Measurements from ENCODE around the gene RPL28. TPM values are rescaled to one million over a fixed set of nuclear protein-coding genes. Genes with fewer than 3 reads are reported as not detected.

The RPL28 gene
- total RNA-seq, 2 experiments from 2014 or later = 2,751 to 4,078 TPM

DNA sequence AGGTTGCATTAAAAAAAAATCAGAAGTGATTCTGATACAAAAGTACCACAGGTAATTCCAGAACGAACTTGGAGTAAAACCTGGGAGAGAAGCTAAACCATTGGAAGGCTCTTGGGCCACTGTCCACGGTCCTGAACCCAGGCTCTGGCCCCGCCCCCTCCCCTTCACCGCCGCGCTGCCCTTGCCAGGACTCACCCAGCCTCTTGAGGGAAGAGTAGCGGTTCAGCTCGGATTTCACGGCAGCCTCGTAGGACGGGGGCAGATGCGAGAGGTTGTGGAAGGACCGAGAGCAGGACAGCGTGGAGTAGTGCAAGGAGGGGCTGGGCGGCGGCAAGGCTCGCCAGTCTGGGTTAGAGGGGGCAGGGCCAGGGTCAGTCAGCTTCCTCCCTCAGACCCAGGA lies 51.7 kb downstream of the RPL28 start:
- ChIA-PET CTCF (interaction anchor here (0.7 kb wide), 2 partner anchors 116 to 194 kb away, joined by 3 read pairs; no protein-coding TSS in a partner anchor), POLR2A (no interaction called here)
- intact Hi-C loops (cut with DNase I, micrococcal nuclease) = loop anchor here in 1 of 2 experiments (1.0 kb wide), 1 partner anchor 257 kb away; the partner anchor contains the start of gene SYT5
- Mint-ChIP-seq H3K4me1 (peaks cover 13% of the 10 kb centered on the region), H3K4me3 (no peak overlapping the region), H3K27me3 (peaks cover 44% of the 10 kb centered on the region), H3K9me3 (ENCODE audit: low read depth) (no peaks in the 10 kb centered on the region), H3K36me3 (ENCODE audit: low read depth) (no peaks in the 10 kb centered on the region), H3K27ac (no peak overlapping the region)
- DNase-seq (peak; percentile 58), ATAC-seq (no peak)

DNA sequence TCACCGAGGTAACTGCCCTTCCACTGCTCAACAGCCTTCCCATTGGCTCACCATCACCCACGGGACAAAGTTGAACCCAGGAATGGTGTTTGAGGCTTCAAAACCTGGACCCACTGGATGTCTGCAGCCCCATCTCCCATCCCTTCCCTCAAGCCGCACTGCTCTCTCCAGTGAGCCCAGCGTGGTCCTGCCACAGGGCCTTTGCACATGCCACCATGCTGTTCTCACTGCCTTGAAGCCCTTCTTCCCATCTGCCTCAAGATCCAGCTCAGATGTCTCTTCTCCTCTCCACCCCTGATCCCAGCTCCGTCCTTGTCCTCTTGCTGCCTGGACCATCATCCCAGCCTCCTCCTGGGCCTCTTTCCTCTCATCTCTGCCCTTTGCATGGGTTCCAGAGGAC lies 53.3 kb downstream of the RPL28 start:
- Mint-ChIP-seq H3K27ac (no peak overlapping the region), H3K4me3 (no peak overlapping the region), H3K27me3 (peaks cover 50% of the 10 kb centered on the region), H3K4me1 (peaks cover 16% of the 10 kb centered on the region), H3K9me3 (ENCODE audit: low read depth) (no peaks in the 10 kb centered on the region), H3K36me3 (ENCODE audit: low read depth) (no peaks in the 10 kb centered on the region)
- intact Hi-C loops (cut with DNase I, micrococcal nuclease) = no loop called here
- ATAC-seq (no peak), DNase-seq (no peak)
- CTCF ChIA-PET = no interaction called here
- POLR2A ChIA-PET = no interaction called here

DNA sequence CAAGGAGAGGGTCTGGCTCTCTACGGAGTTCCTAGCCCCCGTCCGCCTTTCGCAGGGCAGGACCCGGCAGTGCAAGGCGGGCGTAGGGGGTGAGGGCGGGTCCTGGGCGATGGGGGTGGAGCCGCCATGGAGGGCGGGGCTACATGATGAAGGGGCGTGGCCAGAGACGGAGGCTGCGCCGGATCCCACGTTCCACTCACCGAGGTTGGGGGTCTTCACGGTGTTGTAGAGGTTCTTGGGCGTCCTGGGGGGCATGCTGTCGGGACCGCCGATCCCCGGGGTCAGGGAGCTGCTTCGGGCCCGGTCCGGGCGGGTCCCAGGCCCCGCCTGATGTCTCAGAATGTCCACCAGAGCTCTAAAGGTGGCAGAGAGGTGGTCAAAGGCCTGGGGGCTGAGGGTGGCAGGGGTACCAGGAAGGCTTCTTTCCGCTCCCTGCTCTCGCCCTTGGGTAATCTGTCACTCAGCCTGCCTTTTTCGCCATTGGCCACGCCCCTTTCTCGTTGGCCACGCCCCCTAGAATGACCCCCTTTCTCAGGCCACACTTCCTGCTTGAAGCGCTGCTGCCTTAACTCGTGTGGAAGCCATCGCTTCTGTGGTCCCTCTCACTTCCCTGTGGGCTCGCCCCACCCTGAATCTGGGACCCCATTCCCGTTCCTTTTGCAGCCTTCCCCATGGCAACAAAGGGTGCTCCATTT lies 54.8 kb downstream of the RPL28 start:
- DNase-seq = peak; percentile 53
- Mint-ChIP-seq H3K27ac (no peak overlapping the region), H3K9me3 (ENCODE audit: low read depth) (no peaks in the 10 kb centered on the region), H3K4me1 (peaks cover 16% of the 10 kb centered on the region), H3K27me3 (peaks cover 64% of the 10 kb centered on the region), H3K36me3 (ENCODE audit: low read depth) (no peaks in the 10 kb centered on the region), H3K4me3 (no peak overlapping the region)
- CTCF ChIA-PET = interaction anchor here (1.4 kb wide), 2 partner anchors 11 to 22 kb away, joined by 3 to 4 read pairs; no protein-coding TSS in a partner anchor
- peak; percentile 57 for ATAC-seq
- POLR2A ChIA-PET = no interaction called here
- intact Hi-C loops (cut with DNase I, micrococcal nuclease) = loop anchor here in 1 of 2 experiments (5.0 kb wide), 1 partner anchor 88 kb away; the partner anchor contains the start of gene COX6B2

DNA sequence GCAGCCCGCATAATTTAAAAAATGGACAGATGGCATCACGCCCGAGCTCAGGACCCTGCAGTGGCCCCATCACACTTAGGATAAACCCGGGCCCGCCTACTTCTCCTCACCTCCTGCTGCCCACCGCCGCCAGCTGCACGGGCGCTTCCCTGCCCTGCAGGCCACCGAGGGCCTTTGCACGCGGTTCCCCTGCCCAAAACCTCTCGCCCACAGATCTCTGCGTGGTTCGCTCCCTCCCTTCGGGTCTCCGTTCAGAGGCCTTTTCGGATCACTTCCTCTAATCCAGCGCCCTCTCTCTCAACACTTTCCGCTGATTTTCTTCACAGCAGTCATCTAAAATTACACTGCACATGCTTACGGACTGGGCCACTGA lies 55.6 kb downstream of the RPL28 start:
- H3K9me3 Mint-ChIP-seq (ENCODE audit: low read depth) = no peaks in the 10 kb centered on the region
- ATAC-seq (no peak), DNase-seq (no peak)
- no peak overlapping the region for H3K4me3 Mint-ChIP-seq
- H3K4me1 Mint-ChIP-seq = peaks cover 16% of the 10 kb centered on the region
- H3K27me3 Mint-ChIP-seq = peaks cover 68% of the 10 kb centered on the region
- CTCF ChIA-PET = no interaction called here
- H3K27ac Mint-ChIP-seq = no peak overlapping the region
- H3K36me3 Mint-ChIP-seq (ENCODE audit: low read depth) = no peaks in the 10 kb centered on the region
- POLR2A ChIA-PET = no interaction called here
- intact Hi-C loops (cut with DNase I, micrococcal nuclease) = loop anchor here in 1 of 2 experiments (5.0 kb wide), 1 partner anchor 89 kb away; the partner anchor contains the start of gene COX6B2

DNA sequence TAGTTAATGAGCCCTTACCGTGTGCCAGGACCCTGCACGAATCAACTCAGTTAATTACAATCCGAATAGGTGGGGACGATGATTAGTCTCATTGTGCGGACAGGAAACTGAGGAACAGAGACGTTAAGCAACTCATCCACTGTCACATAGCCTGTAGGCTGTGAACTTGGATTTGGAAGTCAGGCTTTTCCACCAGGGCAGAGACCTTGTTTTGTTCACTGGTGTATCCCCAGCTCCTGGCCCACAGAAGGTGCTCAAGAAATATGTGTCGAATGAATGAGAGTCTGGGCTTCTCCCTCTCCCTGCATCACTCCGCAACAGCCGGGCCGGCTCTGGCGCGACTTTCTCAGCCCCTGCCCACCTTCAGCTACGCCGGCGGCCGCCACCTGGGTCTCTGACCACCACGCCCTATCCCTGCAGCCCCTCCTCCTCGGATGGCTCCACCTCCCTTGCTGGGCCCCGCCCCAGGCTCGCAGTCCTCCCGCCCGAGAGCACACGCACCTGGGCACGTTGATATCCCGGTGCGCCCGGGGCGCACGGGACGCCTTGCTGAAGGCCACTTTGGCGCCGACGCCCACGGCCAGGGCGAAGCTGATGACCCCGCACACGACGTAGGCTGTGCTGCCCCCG lies 56.1 kb downstream of the RPL28 start:
- intact Hi-C loops (cut with DNase I, micrococcal nuclease) = loop anchor here in 1 of 2 experiments (5.0 kb wide), 1 partner anchor 90 kb away; the partner anchor contains the start of gene COX6B2
- Mint-ChIP-seq H3K9me3 (ENCODE audit: low read depth) (no peaks in the 10 kb centered on the region), H3K4me1 (peaks cover 16% of the 10 kb centered on the region), H3K4me3 (no peak overlapping the region), H3K36me3 (ENCODE audit: low read depth) (no peaks in the 10 kb centered on the region), H3K27me3 (peaks cover 66% of the 10 kb centered on the region), H3K27ac (no peak overlapping the region)
- ChIA-PET CTCF (no interaction called here), POLR2A (no interaction called here)
- ATAC-seq = peak; percentile 30
- peak; percentile 44 for DNase-seq

DNA sequence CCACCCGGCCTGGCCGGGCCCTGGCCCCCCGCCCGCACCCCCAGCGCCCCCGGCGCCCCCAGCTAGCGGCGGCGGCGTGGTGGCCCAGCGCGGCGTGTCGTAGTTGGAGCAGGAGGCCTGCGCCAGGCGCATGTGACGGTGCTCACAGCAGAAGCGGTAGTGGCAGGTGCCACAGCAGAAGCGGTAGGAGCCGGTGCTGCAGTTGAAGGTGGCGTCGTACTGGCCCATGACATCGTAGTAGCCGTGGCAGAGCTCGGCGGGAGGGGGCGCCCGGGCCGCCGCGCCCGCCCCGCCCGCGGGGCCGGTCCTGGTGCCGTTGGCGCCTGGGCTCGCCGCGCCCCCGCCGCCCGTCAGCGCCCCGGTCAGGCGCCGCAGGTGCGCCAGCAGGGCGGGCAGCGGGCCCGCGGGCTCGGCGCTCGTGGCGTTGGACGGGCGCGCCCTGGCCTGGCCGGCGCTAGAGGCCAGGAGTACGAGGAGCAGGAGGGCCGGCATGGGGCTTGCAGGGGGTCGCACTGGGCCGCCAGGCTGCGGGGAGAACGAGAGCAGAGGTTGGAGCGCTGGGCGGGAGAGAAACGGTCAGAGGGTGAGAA lies 56.7 kb downstream of the RPL28 start:
- peaks cover 59% of the 10 kb centered on the region for H3K27me3 Mint-ChIP-seq
- no peak overlapping the region for H3K4me3 Mint-ChIP-seq
- intact Hi-C loops (cut with DNase I, micrococcal nuclease) = loop anchor here in 1 of 2 experiments (5.0 kb wide), 1 partner anchor 90 kb away; the partner anchor contains the start of gene COX6B2
- peak; percentile 30 for ATAC-seq
- no peak overlapping the region for H3K27ac Mint-ChIP-seq
- H3K36me3 Mint-ChIP-seq (ENCODE audit: low read depth) = no peaks in the 10 kb centered on the region
- peak; percentile 49 for DNase-seq
- peaks cover 16% of the 10 kb centered on the region for H3K4me1 Mint-ChIP-seq
- POLR2A ChIA-PET = no interaction called here
- CTCF ChIA-PET = no interaction called here
- H3K9me3 Mint-ChIP-seq (ENCODE audit: low read depth) = no peaks in the 10 kb centered on the region

DNA sequence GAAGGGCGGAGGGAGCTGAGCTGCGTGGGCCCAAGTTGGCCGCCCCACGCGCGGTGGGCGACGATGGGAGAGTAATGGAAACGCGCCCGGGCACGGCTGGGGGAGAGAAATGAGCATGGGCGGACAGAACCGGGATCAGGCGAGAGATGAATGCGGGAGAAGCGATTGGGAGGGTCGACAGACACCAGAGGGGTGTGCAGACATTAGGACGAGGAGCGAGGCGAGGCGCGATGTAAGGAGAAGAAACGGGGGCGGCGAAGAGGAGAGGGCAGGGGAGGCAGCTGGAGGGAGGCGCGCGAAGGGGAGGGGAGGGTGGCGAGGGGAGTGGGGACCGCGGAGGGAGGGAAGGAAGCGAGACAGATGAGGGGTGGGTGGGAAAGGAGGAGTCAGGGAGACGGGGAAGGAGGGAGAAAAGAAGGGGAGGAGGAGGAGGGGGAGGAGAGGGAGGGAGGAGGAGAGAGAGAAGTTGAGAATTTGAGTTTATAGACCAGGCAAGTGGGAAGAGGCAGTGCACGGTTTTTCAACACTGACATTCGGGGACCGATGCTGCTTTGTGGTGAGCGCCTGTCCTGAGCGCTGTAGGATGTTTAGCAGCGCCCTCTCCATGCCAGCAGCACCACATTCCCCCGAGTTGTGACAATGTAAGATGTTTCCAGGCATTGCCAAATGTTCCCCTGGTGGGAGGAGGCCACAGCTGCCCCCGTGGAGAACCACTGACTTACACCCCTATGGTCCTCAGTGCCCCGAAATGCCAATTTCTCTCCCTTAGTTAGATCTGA lies 57.5 kb downstream of the RPL28 start, which contains the start of gene SHISA7:
SHISA7 (minus strand) TSS at position 256 of the 779 bp plus-strand sequence. CDS start 437 bp downstream, outside the sequence.
- Mint-ChIP-seq H3K36me3 (ENCODE audit: low read depth) (no peaks in the 10 kb centered on the region), H3K4me3 (no peak within 1 kb of the TSS), H3K4me1 (peaks cover 16% of the 10 kb centered on the region), H3K27me3 (peaks cover 58% of the 10 kb centered on the region), H3K27ac (no peak within 1 kb of the TSS), H3K9me3 (ENCODE audit: low read depth) (no peaks in the 10 kb centered on the region)
- ATAC-seq = no peak
- ChIA-PET POLR2A (no interaction called here), CTCF (no interaction called here)
- intact Hi-C loops (cut with DNase I, micrococcal nuclease) = loop anchor here in 1 of 2 experiments (5.0 kb wide), 1 partner anchor 91 kb away; the partner anchor contains the start of gene COX6B2
- DNase-seq = no peak

DNA sequence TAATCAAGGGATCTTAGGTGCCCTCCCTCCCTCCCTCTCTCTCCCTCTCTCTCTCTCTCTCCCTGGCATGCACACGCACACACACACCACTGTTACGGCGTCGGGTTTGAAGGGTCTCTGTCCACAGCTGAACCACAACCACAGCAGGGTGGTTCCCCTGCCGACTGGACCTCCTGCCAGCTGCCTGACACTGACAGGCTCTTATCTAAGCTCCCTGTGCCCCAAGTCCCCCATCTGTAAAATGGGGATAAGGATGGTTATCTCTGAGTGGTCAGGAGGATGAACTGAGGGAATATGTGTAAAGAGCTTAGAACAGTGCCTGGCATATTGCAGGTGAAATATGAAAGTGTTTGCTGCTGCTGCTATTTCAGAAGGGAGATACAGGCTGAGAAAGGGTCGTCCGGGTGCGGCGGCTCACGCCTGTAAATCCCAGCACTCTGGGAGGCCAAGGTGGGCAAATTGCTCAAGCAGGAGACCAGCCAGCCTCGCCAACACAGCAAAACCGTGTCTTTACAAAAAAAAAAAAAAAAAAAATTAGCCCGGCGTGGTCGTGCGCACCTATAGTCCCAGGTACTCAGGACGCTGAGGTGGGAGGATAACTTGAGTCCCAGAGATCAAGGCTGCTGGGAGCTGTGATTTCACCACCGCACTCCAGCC lies 58.2 kb downstream of the RPL28 start:
- ChIA-PET CTCF (no interaction called here), POLR2A (no interaction called here)
- Mint-ChIP-seq H3K4me3 (no peak overlapping the region), H3K27ac (no peak overlapping the region), H3K36me3 (ENCODE audit: low read depth) (no peaks in the 10 kb centered on the region), H3K9me3 (ENCODE audit: low read depth) (no peaks in the 10 kb centered on the region), H3K4me1 (peaks cover 16% of the 10 kb centered on the region), H3K27me3 (peaks cover 55% of the 10 kb centered on the region)
- ATAC-seq (no peak), DNase-seq (no peak)
- intact Hi-C loops (cut with DNase I, micrococcal nuclease) = loop anchor here in 1 of 2 experiments (5.0 kb wide), 1 partner anchor 92 kb away; the partner anchor contains the start of gene COX6B2

DNA sequence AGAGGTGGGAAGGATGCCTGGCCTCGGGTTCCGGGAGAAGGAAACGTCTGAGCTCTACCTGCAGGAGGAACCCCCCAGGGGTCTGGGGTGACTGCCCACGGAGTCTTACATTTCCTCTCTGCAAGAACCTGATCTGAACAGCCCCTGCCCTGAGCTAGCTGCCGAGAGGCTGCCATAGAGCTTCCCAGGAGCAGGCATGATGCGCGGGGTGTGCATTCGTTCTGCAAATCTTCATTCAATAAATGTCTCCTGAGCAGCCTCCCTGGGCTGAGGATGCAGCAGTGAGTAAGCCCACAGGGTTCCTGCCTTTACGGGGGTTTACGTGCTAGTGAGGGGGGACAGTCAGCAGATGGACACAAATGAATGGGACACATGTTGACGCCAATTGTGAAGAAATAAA lies 58.9 kb downstream of the RPL28 start:
- H3K27ac Mint-ChIP-seq = no peak overlapping the region
- CTCF ChIA-PET = no interaction called here
- no peak for DNase-seq
- intact Hi-C loops (cut with DNase I, micrococcal nuclease) = loop anchor here in 1 of 2 experiments (5.0 kb wide), 1 partner anchor 92 kb away; the partner anchor contains the start of gene COX6B2
- peaks cover 16% of the 10 kb centered on the region for H3K4me1 Mint-ChIP-seq
- no peak overlapping the region for H3K4me3 Mint-ChIP-seq
- POLR2A ChIA-PET = no interaction called here
- H3K9me3 Mint-ChIP-seq (ENCODE audit: low read depth) = no peaks in the 10 kb centered on the region
- no peak for ATAC-seq
- peaks cover 48% of the 10 kb centered on the region for H3K27me3 Mint-ChIP-seq
- H3K36me3 Mint-ChIP-seq (ENCODE audit: low read depth) = no peaks in the 10 kb centered on the region

DNA sequence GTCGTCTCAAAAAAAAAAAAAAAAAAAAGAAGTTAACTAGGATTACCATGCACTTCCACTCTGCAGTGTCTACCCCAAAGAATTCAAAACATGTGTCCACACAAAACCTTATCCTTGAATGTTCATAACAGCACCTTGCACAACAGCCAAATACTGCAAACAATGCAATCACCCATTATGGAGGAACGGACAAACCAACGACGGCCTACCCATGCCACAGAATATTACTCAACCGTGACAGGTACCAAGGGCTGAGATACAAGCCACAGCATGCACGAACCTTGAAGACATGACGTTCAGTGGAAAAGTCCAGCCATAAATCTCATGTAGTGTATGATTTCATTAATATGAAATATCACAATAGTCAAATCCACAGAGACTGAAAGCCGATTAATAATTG lies 60.3 kb downstream of the RPL28 start:
- H3K27me3 Mint-ChIP-seq = peaks cover 48% of the 10 kb centered on the region

More for the DNA sequence above, 60.3 kb downstream of the RPL28 start:
- POLR2A ChIA-PET = no interaction called here
- Mint-ChIP-seq H3K4me3 (no peak overlapping the region), H3K36me3 (ENCODE audit: low read depth) (no peaks in the 10 kb centered on the region), H3K27ac (no peak overlapping the region), H3K4me1 (peaks cover 12% of the 10 kb centered on the region), H3K9me3 (ENCODE audit: low read depth) (no peaks in the 10 kb centered on the region)
- intact Hi-C loops (cut with DNase I, micrococcal nuclease) = no loop called here
- no peak for ATAC-seq
- DNase-seq = no peak
- CTCF ChIA-PET = no interaction called here

All from activated CD4-positive, alpha-beta T cell treated with anti-CD3 and anti-CD28 coated beads for 36 hours (primary cell).